Mesendoderm (in vitro differentiated cells): ENCODE measurements around the gene MBD3L4.
"Not testable (repeated sequence)": the region's sequence is repeated elsewhere in the genome, so short reads cannot be mapped to it uniquely, and the experiment has no call there.

Experiments
- DNase-seq: peaks from one replicate; pipeline ENCODE4 v3.0.0; 2013
- H2AK5ac ChIP-seq: 2 replicates; pipeline ENCODE4 v1.6.1; 2013; ENCODE audit warnings: low read length, inconsistent platforms
- H2BK120ac ChIP-seq: 2 replicates; pipeline ENCODE4 v1.6.1; 2013; ENCODE audit warnings: low read depth, mild to moderate bottlenecking, low read length, moderate library complexity, mixed read lengths
- H2BK15ac ChIP-seq: replicated peaks from 2 replicates; pipeline ENCODE4 v1.6.1; 2013; ENCODE audit warnings: low read depth, mild to moderate bottlenecking, moderate library complexity
- H2BK5ac ChIP-seq: 2 replicates; pipeline ENCODE4 v1.6.1; 2013; ENCODE audit warnings: low read length, inconsistent platforms
- H3K18ac ChIP-seq: 2 replicates; pipeline ENCODE4 v1.6.1; 2013; ENCODE audit warnings: mild to moderate bottlenecking, low read length, mixed read lengths
- H3K23ac ChIP-seq: one replicate; pipeline ENCODE4 v1.6.1; 2013; ENCODE audit warnings: low read length
- H3K27ac ChIP-seq: 2 replicates; pipeline ENCODE4 v1.5.1; 2013; ENCODE audit warnings: low read depth, mild to moderate bottlenecking, inconsistent platforms, low read length, moderate library complexity
- H3K27me3 ChIP-seq: 2 replicates; pipeline ENCODE4 v1.6.1; 2013; ENCODE audit warnings: low read length, control low read depth, mild to moderate bottlenecking, inconsistent platforms; ENCODE audit not compliant: insufficient read depth, poor library complexity
- H3K36me3 ChIP-seq: 2 replicates; pipeline ENCODE4 v1.6.1; 2013; ENCODE audit warnings: low read length, inconsistent platforms; ENCODE audit not compliant: control insufficient read depth, insufficient read depth
- H3K4ac ChIP-seq: one replicate; pipeline ENCODE4 v1.6.1; 2013; ENCODE audit warnings: low read depth, mild to moderate bottlenecking, low read length, moderate library complexity
- H3K4me1 ChIP-seq: 2 replicates; pipeline ENCODE4 v1.6.1; 2013; ENCODE audit warnings: low read depth, low read length, inconsistent platforms; ENCODE audit not compliant: control insufficient read depth
- H3K4me2 ChIP-seq: 2 replicates; pipeline ENCODE4 v1.6.1; 2013; ENCODE audit warnings: low read length
- H3K4me3 ChIP-seq: 2 replicates; pipeline ENCODE4 v1.5.1; 2013; ENCODE audit warnings: mild to moderate bottlenecking, low read length
- H3K56ac ChIP-seq: one replicate; pipeline ENCODE4 v1.6.1; 2013; ENCODE audit warnings: low read length
- H3K79me1 ChIP-seq: 2 replicates; pipeline ENCODE4 v1.6.1; 2013; ENCODE audit warnings: low read length, inconsistent platforms
- H3K79me2 ChIP-seq: 2 replicates; pipeline ENCODE4 v1.6.1; 2013; ENCODE audit warnings: mild to moderate bottlenecking, low read length; ENCODE audit not compliant: control insufficient read depth, insufficient read depth
- H3K9ac ChIP-seq: 2 replicates; pipeline ENCODE4 v1.6.1; 2013; ENCODE audit warnings: low read length, inconsistent platforms
- H4K5ac ChIP-seq: one replicate; pipeline ENCODE4 v1.6.1; 2013; ENCODE audit warnings: low read length
- H4K8ac ChIP-seq: one replicate; pipeline ENCODE4 v1.6.1; 2013; ENCODE audit warnings: low read depth, mild to moderate bottlenecking, control low read depth, low read length, moderate library complexity
- WGBS: extraction: QIAGEN DNeasy Blood & Tissue Kit; methylation state at CpG from one replicate; pipeline ENCODE4 v1.1.7; 2013; ENCODE audit warnings: low lambda C conversion rate, missing lambda C conversion rate; ENCODE audit not compliant: insufficient coverage; ENCODE audit errors: extremely low coverage; 5-methylcytosine and 5-hydroxymethylcytosine counted together

MBD3L4 gene

GRCh38 chr19:7067716-7068115, 27.7 kb upstream of the MBD3L4 start:
- Histone ChIP-seq H3K4me1 (no peaks in the 10 kb centered on the region), H3K18ac (no peak overlapping the region), H3K4ac (no peak overlapping the region), H2AK5ac (no peak overlapping the region), H3K56ac (no peak overlapping the region), H2BK15ac (no peak overlapping the region), H3K4me3 (no peak overlapping the region), H3K79me2 (peaks cover 1% of the 10 kb centered on the region), H3K36me3 (peaks cover 2% of the 10 kb centered on the region), H4K8ac (no peak overlapping the region), H3K79me1 (peaks cover 1% of the 10 kb centered on the region), H2BK5ac (no peak overlapping the region), H3K27me3 (no peaks in the 10 kb centered on the region), H3K27ac (no peak overlapping the region), H3K9ac (no peak overlapping the region), H3K4me2 (no peak overlapping the region), H3K23ac (no peak overlapping the region), H2BK120ac (no peak overlapping the region), H4K5ac (no peak overlapping the region)
- DNase-seq: no peak
- WGBS: no CpG with 5 or more reads among the region's 2 CpGs

- H3K18ac ChIP-seq, H3K27me3 ChIP-seq, H3K23ac ChIP-seq, H3K36me3 ChIP-seq, H3K79me1 ChIP-seq, H3K4me1 ChIP-seq, H3K56ac ChIP-seq, H3K79me2 ChIP-seq, H3K9ac ChIP-seq, H3K4me3 ChIP-seq, H4K8ac ChIP-seq, H4K5ac ChIP-seq, H2BK15ac ChIP-seq, H2AK5ac ChIP-seq, H3K4ac ChIP-seq, H3K27ac ChIP-seq, H2BK120ac ChIP-seq, H3K4me2 ChIP-seq, H2BK5ac ChIP-seq: not testable (repeated sequence)
- peak; percentile 65 for DNase-seq
- no CpG with 5 or more reads among the region's 13 CpGs for WGBS
These were observed 27.1 kb upstream of the MBD3L4 start for GRCh38 chr19:7067122-7067521.

GRCh38 chr19:7063764-7064418, 23.9 kb upstream of the MBD3L4 start:
- H2BK5ac ChIP-seq: no peak overlapping the region
- H3K18ac ChIP-seq: no peak overlapping the region
- no peak overlapping the region for H3K4ac ChIP-seq
- no peaks in the 10 kb centered on the region for H3K79me2 ChIP-seq
- H4K5ac ChIP-seq: no peak overlapping the region
- no peaks in the 10 kb centered on the region for H3K4me1 ChIP-seq
- H3K79me1 ChIP-seq: no peaks in the 10 kb centered on the region
- no peak overlapping the region for H2BK15ac ChIP-seq
- no peak overlapping the region for H3K9ac ChIP-seq
- no peak overlapping the region for H3K56ac ChIP-seq
- no peak overlapping the region for H2AK5ac ChIP-seq
- no peaks in the 10 kb centered on the region for H3K27me3 ChIP-seq
- H2BK120ac ChIP-seq: no peak overlapping the region
- H3K4me3 ChIP-seq: no peak overlapping the region
- DNase-seq: no peak
- H3K27ac ChIP-seq: no peak overlapping the region
- no peak overlapping the region for H4K8ac ChIP-seq
- no peak overlapping the region for H3K23ac ChIP-seq
- no peaks in the 10 kb centered on the region for H3K36me3 ChIP-seq
- no CpG with 5 or more reads among the region's 9 CpGs for WGBS
- H3K4me2 ChIP-seq: no peak overlapping the region

GRCh38 chr19:7063339-7063738, 23.4 kb upstream of the MBD3L4 start:
- H2BK15ac ChIP-seq: no peak overlapping the region
- WGBS: no CpG with 5 or more reads among the region's 4 CpGs
- H3K36me3 ChIP-seq: no peaks in the 10 kb centered on the region
- no peak overlapping the region for H3K4me2 ChIP-seq
- no peak overlapping the region for H3K9ac ChIP-seq
- H3K4ac ChIP-seq: no peak overlapping the region
- H2AK5ac ChIP-seq: no peak overlapping the region
- no peak overlapping the region for H3K27ac ChIP-seq
- no peak overlapping the region for H4K5ac ChIP-seq
- H3K23ac ChIP-seq: no peak overlapping the region
- H3K56ac ChIP-seq: no peak overlapping the region
- H3K79me2 ChIP-seq: no peaks in the 10 kb centered on the region
- H4K8ac ChIP-seq: no peak overlapping the region
- H3K18ac ChIP-seq: no peak overlapping the region
- H3K27me3 ChIP-seq: no peaks in the 10 kb centered on the region
- H3K4me3 ChIP-seq: no peak overlapping the region
- no peaks in the 10 kb centered on the region for H3K4me1 ChIP-seq
- H2BK5ac ChIP-seq: no peak overlapping the region
- no peaks in the 10 kb centered on the region for H3K79me1 ChIP-seq
- H2BK120ac ChIP-seq: no peak overlapping the region
- DNase-seq: no peak

- H2BK120ac ChIP-seq, H3K4me3 ChIP-seq, H3K9ac ChIP-seq, H2BK15ac ChIP-seq, H4K8ac ChIP-seq, H3K4me2 ChIP-seq, H3K79me2 ChIP-seq, H3K56ac ChIP-seq, H3K79me1 ChIP-seq, H3K27ac ChIP-seq, H3K27me3 ChIP-seq, H3K4ac ChIP-seq, H4K5ac ChIP-seq, H2AK5ac ChIP-seq, H3K4me1 ChIP-seq, H3K36me3 ChIP-seq, H3K23ac ChIP-seq, H3K18ac ChIP-seq, DNase-seq, H2BK5ac ChIP-seq: not testable (repeated sequence)
- WGBS: no CpG with 5 or more reads among the region's 2 CpGs
These were observed 20.0 kb upstream of the MBD3L4 start for GRCh38 chr19:7059977-7060376.

GRCh38 chr19:7058576-7058975, 18.6 kb upstream of the MBD3L4 start, which contains the start of gene MBD3L3:
Gene MBD3L3 (minus strand): TSS chr19:7058676. CDS start chr19:7058605, 71 bp downstream.
- not testable (repeated sequence) for H3K23ac ChIP-seq, H3K27me3 ChIP-seq, H2BK5ac ChIP-seq, H3K79me1 ChIP-seq, DNase-seq, H3K27ac ChIP-seq, H2BK120ac ChIP-seq, H3K9ac ChIP-seq, H3K36me3 ChIP-seq, H3K79me2 ChIP-seq, H3K4ac ChIP-seq, H3K4me3 ChIP-seq, H3K18ac ChIP-seq, H3K4me2 ChIP-seq, H3K4me1 ChIP-seq, H4K5ac ChIP-seq, H2BK15ac ChIP-seq, H4K8ac ChIP-seq, H2AK5ac ChIP-seq, H3K56ac ChIP-seq
- WGBS: no CpG with 5 or more reads among the region's 8 CpGs
